KMS-11 (cell line): ENCODE measurements around the gene PTPRN2.

Experiments used
- H2AFZ ChIP-seq: fragments of 200-600 bp; sonication (generic); 2 replicates; pipeline ENCODE4 v1.6.1; 2016; ENCODE audit warnings: antibody characterized with exemption, mixed run types, low read depth
- H3K27ac ChIP-seq: fragments of 200-600 bp; sonication (generic); 2 replicates; pipeline ENCODE4 v1.6.1; 2016; ENCODE audit warnings: mild to moderate bottlenecking, mixed run types
- H3K27me3 ChIP-seq: fragments of 200-600 bp; sonication (generic); 2 replicates; pipeline ENCODE4 v1.6.1; 2017; ENCODE audit warnings: mild to moderate bottlenecking, low read depth, mixed run types, moderate library complexity; ENCODE audit not compliant: insufficient read depth
- H3K36me3 ChIP-seq: fragments of 200-600 bp; sonication (generic); 2 replicates; pipeline ENCODE4 v1.6.1; 2017; ENCODE audit warnings: mild to moderate bottlenecking, mixed run types; ENCODE audit not compliant: insufficient read depth
- H3K4me1 ChIP-seq: fragments of 200-600 bp; sonication (generic); 2 replicates; pipeline ENCODE4 v1.6.1; 2016; ENCODE audit warnings: mild to moderate bottlenecking, low read depth, mixed run types; ENCODE audit not compliant: poor library complexity, severe bottlenecking
- H3K4me2 ChIP-seq: fragments of 200-600 bp; sonication (generic); 2 replicates; pipeline ENCODE4 v1.7.0; 2016; ENCODE audit warnings: mild to moderate bottlenecking, mixed run types
- H3K4me3 ChIP-seq: fragments of 200-600 bp; sonication (generic); IDR thresholded peaks from 2 replicates; pipeline ENCODE4 v1.6.1; 2017; ENCODE audit warnings: low read depth, low read length, mixed read lengths; ENCODE audit not compliant: insufficient read depth
- H3K79me2 ChIP-seq: fragments of 200-600 bp; sonication (generic); 2 replicates; pipeline ENCODE4 v1.6.1; 2016; ENCODE audit warnings: low read depth, mixed run types; ENCODE audit not compliant: insufficient read depth
- H3K9ac ChIP-seq: fragments of 200-600 bp; sonication (generic); 2 replicates; pipeline ENCODE4 v1.6.1; 2016; ENCODE audit warnings: mild to moderate bottlenecking, mixed run types
- H4K20me1 ChIP-seq: fragments of 200-600 bp; sonication (generic); 2 replicates; pipeline ENCODE4 v1.6.1; 2016; ENCODE audit warnings: mild to moderate bottlenecking, mixed run types; ENCODE audit not compliant: insufficient read depth
- CTCF ChIP-seq: fragments of 200-600 bp; sonication (generic); conservative IDR thresholded peaks from 2 replicates; pipeline ENCODE4 v1.6.1; 2017; ENCODE audit warnings: low read depth, mild to moderate bottlenecking, antibody characterized with exemption, low read length, moderate library complexity, mixed read lengths

The PTPRN2 gene

GRCh38 chr7:157668884-157669767 is 918.5 kb downstream of the PTPRN2 start:
- Histone ChIP-seq H3K27ac (no peak overlapping the region), H3K36me3 (no peaks in the 10 kb centered on the region), H3K4me1 (no peaks in the 10 kb centered on the region), H2AFZ (no peak overlapping the region), H3K79me2 (no peaks in the 10 kb centered on the region), H3K4me2 (no peak overlapping the region), H4K20me1 (no peaks in the 10 kb centered on the region), H3K9ac (no peak overlapping the region), H3K27me3 (peaks cover 52% of the 10 kb centered on the region), H3K4me3 (no peak overlapping the region)
- TF ChIP-seq CTCF: no peak

GRCh38 chr7:157668221-157668883 is 919.3 kb downstream of the PTPRN2 start:
- H3K4me3 ChIP-seq: no peak overlapping the region
- H3K4me2 ChIP-seq: no peak overlapping the region
- H2AFZ ChIP-seq: no peak overlapping the region
- H3K9ac ChIP-seq: no peak overlapping the region
- no peaks in the 10 kb centered on the region for H3K79me2 ChIP-seq
- H3K36me3 ChIP-seq: no peaks in the 10 kb centered on the region
- no peaks in the 10 kb centered on the region for H3K4me1 ChIP-seq
- H3K27me3 ChIP-seq: peaks cover 49% of the 10 kb centered on the region
- no peak for TF ChIP-seq CTCF
- no peaks in the 10 kb centered on the region for H4K20me1 ChIP-seq
- H3K27ac ChIP-seq: no peak overlapping the region

GRCh38 chr7:157667731-157668130 is 919.9 kb downstream of the PTPRN2 start:
- no peak overlapping the region for H3K9ac ChIP-seq
- TF ChIP-seq CTCF: no peak

GRCh38 chr7:157667261-157667660 is 920.4 kb downstream of the PTPRN2 start:
- Histone ChIP-seq H4K20me1 (no peaks in the 10 kb centered on the region), H3K4me2 (no peak overlapping the region), H3K27ac (no peak overlapping the region), H3K36me3 (no peaks in the 10 kb centered on the region), H3K4me1 (no peaks in the 10 kb centered on the region), H2AFZ (no peak overlapping the region), H3K9ac (no peak overlapping the region), H3K4me3 (no peak overlapping the region), H3K27me3 (peaks cover 44% of the 10 kb centered on the region), H3K79me2 (no peaks in the 10 kb centered on the region)
- TF ChIP-seq CTCF: no peak

More at GRCh38 chr7:157667731-157668130, 919.9 kb downstream of the PTPRN2 start:
- no peaks in the 10 kb centered on the region for H3K4me1 ChIP-seq
- H3K36me3 ChIP-seq: no peaks in the 10 kb centered on the region
- no peak overlapping the region for H2AFZ ChIP-seq
- H3K27me3 ChIP-seq: peaks cover 44% of the 10 kb centered on the region
- no peaks in the 10 kb centered on the region for H4K20me1 ChIP-seq
- no peaks in the 10 kb centered on the region for H3K79me2 ChIP-seq
- H3K4me2 ChIP-seq: no peak overlapping the region
- no peak overlapping the region for H3K4me3 ChIP-seq
- no peak overlapping the region for H3K27ac ChIP-seq
